BJ (cell line): ENCODE data around the gene INPP4A. TPM values are rescaled to one million over a fixed set of nuclear protein-coding genes. Genes with fewer than 3 reads are reported as not detected.

ENCODE experiments used
- CTCF ChIA-PET: fragments of 350-600 bp; formaldehyde crosslinking; extraction: SDS; loops from one replicate; lab custom pipeline; 2021; ENCODE audit warnings: antibody characterized with exemption, inconsistent platforms; lab: Yijun Ruan, JAX
- POLR2A ChIA-PET: fragments of 300-600 bp; sonication (Branson Sonifier 250); formaldehyde crosslinking; extraction: SDS; loops from one replicate; lab custom pipeline; 2021; ENCODE audit warnings: antibody characterized with exemption; lab: Charles Lee
- DNase-seq: peaks from one replicate; pipeline ENCODE4 v3.0.0-alpha.2; 2011; ENCODE audit warnings: low read depth
- H3K27me3 ChIP-seq: 2 replicates; pipeline ENCODE4 v1.6.0; 2011; ENCODE audit warnings: low read length; ENCODE audit not compliant: control insufficient read depth, insufficient read depth
- H3K36me3 ChIP-seq: 2 replicates; pipeline ENCODE4 v1.5.1; 2011; ENCODE audit warnings: low read length; ENCODE audit not compliant: control insufficient read depth, insufficient read depth
- H3K4me3 ChIP-seq: 2 replicates; pipeline ENCODE4 v1.5.1; 2011; ENCODE audit warnings: low read depth, mild to moderate bottlenecking, control low read depth, low read length
- CTCF ChIP-seq: IDR thresholded peaks from 2 replicates; pipeline ENCODE4 v1.5.1; 2011; ENCODE audit warnings: low read depth, mild to moderate bottlenecking, control low read depth, inconsistent platforms, low read length, moderate library complexity; ENCODE audit not compliant: insufficient read depth
- polyA plus RNA-seq: library from polyadenylated mRNA; depleted of rRNA; stranded (reverse); fragments of >200 nt; gene quantifications from 2 replicates; pipeline ENCODE4 v1.2.3, GENCODE V29; 2011

Gene INPP4A
- polyA plus RNA-seq, 1 experiment = 21.0 TPM

- no peak for TF ChIP-seq CTCF
- H3K4me3 ChIP-seq = no peak overlapping the region
- no peaks in the 10 kb centered on the region for H3K27me3 ChIP-seq
- POLR2A ChIA-PET = no interaction called here
- peaks cover 8% of the 10 kb centered on the region for H3K36me3 ChIP-seq
- DNase-seq = no peak
- CTCF ChIA-PET = interaction anchor here (0.7 kb wide), 1 partner anchor 8 kb away, joined by 4 read pairs; no protein-coding TSS in a partner anchor
These were observed 127.1 kb downstream of the INPP4A start for GRCh38 chr2:98571796-98572195.

DNA sequence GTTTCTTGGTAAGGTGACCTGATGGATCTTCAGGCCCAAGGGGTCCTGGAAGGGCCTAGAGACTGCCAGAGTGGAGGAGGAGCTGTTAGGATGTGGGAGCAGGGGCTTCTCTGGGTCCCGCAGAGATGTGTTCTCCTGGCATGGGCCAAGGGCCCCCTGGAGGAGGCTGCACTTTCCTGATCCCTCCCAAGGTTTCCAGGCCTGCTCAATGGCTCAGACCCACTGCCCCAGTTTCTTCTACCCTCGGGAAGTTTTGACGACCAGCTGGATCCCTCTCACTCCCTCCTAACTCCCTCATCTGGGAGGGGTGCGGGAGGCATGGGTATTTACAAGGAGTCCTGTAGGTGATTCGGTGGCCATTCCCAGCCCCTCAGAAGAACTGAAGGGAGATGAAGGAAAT lies 127.6 kb downstream of the INPP4A start:
- no peak for TF ChIP-seq CTCF
- H3K36me3 ChIP-seq = peaks cover 8% of the 10 kb centered on the region

DNA sequence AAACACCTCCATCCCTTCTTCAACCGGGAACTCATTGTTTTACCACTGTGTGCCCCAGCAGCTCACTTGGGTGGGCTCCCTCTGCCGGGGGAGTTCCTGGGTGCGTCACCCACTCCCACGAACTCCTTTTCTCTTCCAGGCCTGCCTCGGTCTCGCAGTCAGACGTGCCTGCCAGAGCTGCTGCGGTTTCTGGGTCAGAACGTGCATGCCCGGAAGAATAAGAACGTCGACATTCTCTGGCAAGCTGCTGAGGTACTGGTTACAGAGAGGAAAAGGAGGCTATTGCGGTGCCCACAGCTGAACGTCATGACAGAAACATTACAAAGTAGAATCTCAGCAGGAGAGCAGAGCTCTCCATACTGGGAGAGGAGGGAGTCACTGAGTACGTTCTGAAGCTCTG lies 128.0 kb downstream of the INPP4A start:
- ChIA-PET CTCF (interaction anchor here (0.9 to 1.2 kb wide), 2 partner anchors 13 to 29 kb away, joined by 3 read pairs; no protein-coding TSS in a partner anchor), POLR2A (no interaction called here)
- Histone ChIP-seq H3K36me3 (peaks cover 10% of the 10 kb centered on the region), H3K4me3 (no peak overlapping the region), H3K27me3 (no peaks in the 10 kb centered on the region)
- TF ChIP-seq CTCF = no peak
- DNase-seq = no peak

More for the DNA sequence above, 127.6 kb downstream of the INPP4A start:
- no peak overlapping the region for H3K4me3 ChIP-seq
- no peak for DNase-seq
- H3K27me3 ChIP-seq = no peaks in the 10 kb centered on the region
- ChIA-PET CTCF (interaction anchor here (0.7 kb wide), 1 partner anchor 8 kb away, joined by 4 read pairs; no protein-coding TSS in a partner anchor), POLR2A (no interaction called here)

DNA sequence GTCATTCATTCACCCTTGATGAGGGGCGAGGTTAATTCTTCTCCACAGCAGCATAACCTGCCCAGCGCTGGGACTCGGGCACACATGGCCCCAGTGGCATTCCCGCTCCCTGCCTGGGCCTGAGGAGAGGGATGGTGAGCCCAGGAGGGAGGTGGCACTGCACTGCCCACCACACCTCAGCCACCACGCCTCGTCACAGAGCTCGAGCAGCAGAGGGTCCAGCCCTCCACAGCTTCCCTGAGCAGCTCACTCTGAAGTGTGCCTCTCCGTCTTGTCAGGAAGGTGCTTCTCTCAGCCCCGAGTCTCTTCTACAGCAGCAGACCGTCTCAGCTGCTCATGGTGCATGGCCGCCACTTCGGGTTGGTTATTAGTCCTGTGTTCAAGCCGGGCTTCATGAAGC lies 128.8 kb downstream of the INPP4A start:
- Histone ChIP-seq H3K36me3 (peaks cover 12% of the 10 kb centered on the region), H3K4me3 (no peak overlapping the region), H3K27me3 (no peaks in the 10 kb centered on the region)
- TF ChIP-seq CTCF = no peak
- DNase-seq = no peak
- POLR2A ChIA-PET = no interaction called here
- CTCF ChIA-PET = interaction anchor here (0.9 to 1.2 kb wide), 2 partner anchors 12 to 30 kb away, joined by 3 read pairs; no protein-coding TSS in a partner anchor

- no peak for TF ChIP-seq CTCF
- Histone ChIP-seq H3K4me3 (no peak overlapping the region), H3K27me3 (no peaks in the 10 kb centered on the region), H3K36me3 (peaks cover 5% of the 10 kb centered on the region)
- no peak for DNase-seq
- POLR2A ChIA-PET = no interaction called here
- CTCF ChIA-PET = interaction anchor here (2.0 kb wide), 1 partner anchor 8 kb away, joined by 7 read pairs; no protein-coding TSS in a partner anchor
These were observed 132.1 kb downstream of the INPP4A start for GRCh38 chr2:98576666-98577312.
